Endothelial cell of umbilical vein (primary cell): ENCODE measurements around the gene THOC2. TPM values are rescaled to one million over a fixed set of nuclear protein-coding genes. Genes with fewer than 3 reads are reported as not detected.
"Not testable (repeated sequence)": the region's sequence is repeated elsewhere in the genome, so short reads cannot be mapped to it uniquely, and the experiment has no call there.

Experiments used
- BruUV-seq: library from RNA; stranded (reverse); fragments of 400-500 nt; replicated peaks from 2 replicates; lab custom pipeline; 2021; lab: Mats Ljungman, UMichigan
- CTCF ChIA-PET: fragments of 300-600, 350-600 bp; sonication (Branson Sonifier 250); formaldehyde crosslinking; loops from one replicate; lab custom pipeline; 2021; ENCODE audit warnings: antibody characterized with exemption, inconsistent platforms; lab: Charles Lee
- POLR2A ChIA-PET: fragments of 300-600, 350-600 bp; sonication (Branson Sonifier 250); formaldehyde crosslinking; loops from one replicate; lab custom pipeline; 2021; ENCODE audit warnings: antibody characterized with exemption, inconsistent platforms; lab: Charles Lee
- DNase-seq: peaks from one replicate; pipeline ENCODE4 v3.0.0-alpha.2; 2011; ENCODE audit warnings: low read depth, low spot score
- FAIRE-seq: peaks from 2 replicates; lab custom pipeline; 2011; peaks lifted over from hg19 to GRCh38; lab: Jason Lieb, UNC
- H2AFZ ChIP-seq: 2 replicates; pipeline ENCODE4 v1.6.0; 2012; ENCODE audit warnings: low read depth, low read length, control low read depth, inconsistent platforms
- H3K27ac ChIP-seq: 2 replicates; pipeline ENCODE4 v1.5.1; 2011; ENCODE audit warnings: low read depth, mild to moderate bottlenecking, control low read depth, low read length, moderate library complexity; ENCODE audit not compliant: insufficient read depth
- H3K27me3 ChIP-seq, 2 experiments: 2 replicates each; pipeline versions ENCODE4 v1.6.0 to v1.6.1; 2011; ENCODE audit warnings: low read length in 2 of 2, mixed read lengths in 1 of 2; ENCODE audit not compliant: control insufficient read depth in 2 of 2, insufficient read depth in 2 of 2
- H3K36me3 ChIP-seq, 2 experiments: 2 replicates in 1 of 2; 3 replicates in 1 of 2; pipeline ENCODE4 v1.5.1; 2011; ENCODE audit warnings: low read length in 2 of 2, mild to moderate bottlenecking in 1 of 2, moderate library complexity in 1 of 2; ENCODE audit not compliant: control insufficient read depth in 2 of 2, insufficient read depth in 2 of 2; ENCODE audit errors: extremely low read depth in 1 of 2
- H3K4me1 ChIP-seq: 3 replicates; pipeline ENCODE4 v1.5.1; 2011; ENCODE audit warnings: mild to moderate bottlenecking, low read length; ENCODE audit not compliant: control insufficient read depth, insufficient read depth; ENCODE audit errors: extremely low read depth
- H3K4me2 ChIP-seq: 2 replicates; pipeline ENCODE4 v1.6.1; 2011; ENCODE audit warnings: low read length, control low read depth, mixed read lengths; ENCODE audit not compliant: insufficient read depth
- H3K4me3 ChIP-seq, 3 experiments: fragments of 200-600 bp in 1 of 3; sonication (generic), shearing (Covaris generic) in 1 of 3; replicated peaks in 1 of 3; 2 replicates each; pipeline ENCODE4 v1.5.1; 2011 to 2016; ENCODE audit warnings: control low read depth in 3 of 3, low read length in 3 of 3, mild to moderate bottlenecking in 2 of 3, inconsistent platforms in 1 of 3, low read depth in 1 of 3, moderate library complexity in 1 of 3; ENCODE audit not compliant: insufficient read depth in 1 of 3
- H3K79me2 ChIP-seq: 2 replicates; pipeline ENCODE4 v1.6.0; 2012; ENCODE audit warnings: low read length, inconsistent platforms; ENCODE audit not compliant: control insufficient read depth, insufficient read depth
- H3K9ac ChIP-seq: replicated peaks from 2 replicates; pipeline ENCODE3; 2011; ENCODE audit warnings: low read length, control low read depth; ENCODE audit not compliant: insufficient read depth; ENCODE audit errors: extremely low read depth
- H3K9me1 ChIP-seq: replicated peaks from 3 replicates; pipeline ENCODE4 v1.6.0; 2011; ENCODE audit warnings: mild to moderate bottlenecking, low read length; ENCODE audit not compliant: control insufficient read depth, insufficient read depth; ENCODE audit errors: extremely low read depth
- H3K9me3 ChIP-seq: replicated peaks from 2 replicates; pipeline ENCODE4 v1.5.1; 2012; ENCODE audit warnings: low read length, inconsistent platforms; ENCODE audit not compliant: control insufficient read depth, insufficient read depth
- H4K20me1 ChIP-seq: replicated peaks from 2 replicates; pipeline ENCODE3; 2011; ENCODE audit warnings: mild to moderate bottlenecking, low read length; ENCODE audit not compliant: control insufficient read depth, insufficient read depth; ENCODE audit errors: extremely low read depth
- CTCF ChIP-seq, 2 donors: IDR thresholded peaks; 1 replicate in 1 of 2; 2 replicates in 1 of 2; pipeline ENCODE4 v1.5.1; 2011; ENCODE audit warnings: low read length in 2 of 2, mild to moderate bottlenecking in 2 of 2, moderate library complexity in 2 of 2, control low read depth in 1 of 2, inconsistent platforms in 1 of 2, low read depth in 1 of 2; ENCODE audit not compliant: insufficient read depth in 1 of 2; ENCODE audit errors: extremely low read depth in 1 of 2
- EZH2 ChIP-seq: IDR thresholded peaks from 2 replicates; pipeline ENCODE4 v1.6.1; 2012; ENCODE audit warnings: borderline replicate concordance, low read depth, mild to moderate bottlenecking, moderate library complexity, low read length, inconsistent platforms; ENCODE audit not compliant: severe bottlenecking
- FOS ChIP-seq: IDR thresholded peaks from 2 replicates; pipeline ENCODE4 v1.6.1; 2011; ENCODE audit warnings: mild to moderate bottlenecking, low read length, moderate library complexity, borderline replicate concordance; ENCODE audit not compliant: insufficient read depth
- GATA2 ChIP-seq: IDR thresholded peaks from 2 replicates; pipeline ENCODE4 v1.7.0; 2011; ENCODE audit warnings: low read depth, mild to moderate bottlenecking, moderate library complexity, mixed read lengths, low read length; ENCODE audit not compliant: insufficient read length, insufficient read depth
- JUN ChIP-seq: IDR thresholded peaks from 2 replicates; pipeline ENCODE4 v1.6.1; 2011; ENCODE audit warnings: borderline replicate concordance, low read depth; ENCODE audit not compliant: insufficient read length, insufficient read depth
- MAX ChIP-seq: IDR thresholded peaks from 2 replicates; pipeline ENCODE4 v1.6.1; 2011; ENCODE audit not compliant: insufficient read depth, insufficient read length
- MYC ChIP-seq: IDR thresholded peaks from one replicate; pipeline ENCODE4 v1.6.1; 2011; ENCODE audit warnings: mild to moderate bottlenecking, low read depth, low read length
- POLR2A ChIP-seq: IDR thresholded peaks from 2 replicates; pipeline ENCODE4 v1.6.1; 2012; ENCODE audit warnings: low read depth, mild to moderate bottlenecking, control low read depth, low read length
- POLR2AphosphoS5 ChIP-seq: IDR thresholded peaks from 2 replicates; pipeline ENCODE4 v1.6.1; 2012; ENCODE audit warnings: low read depth, mild to moderate bottlenecking, control low read depth, low read length, moderate library complexity; ENCODE audit not compliant: insufficient read depth
- dilution Hi-C: fragments of 300-500 bp; cut with MboI; formaldehyde crosslinking; loops from one replicate; pipeline ENCODE4 v1.15.0; 2019; ENCODE audit warnings: low sequenced_read_pairs; ENCODE audit not compliant: extremely low pct_ligation_motif_present
- intact Hi-C: fragments of 100-400 bp; cut with micrococcal nuclease; formaldehyde crosslinking; loops from one replicate; pipeline ENCODE4 v1.10.0; 2022
- polyA plus RNA-seq, 4 experiments: library from polyadenylated mRNA; depleted of rRNA in 3 of 4; stranded (reverse) in 3 of 4; unstranded in 1 of 4; fragments of >200 nt; gene quantifications; 2 replicates each; pipeline versions ENCODE4 v1.2.1 to v1.2.3, GENCODE V29; 2011 to 2012; ENCODE audit warnings: missing spikeins in 1 of 4
- total RNA-seq: library from RNA; stranded (reverse); gene quantifications from 2 replicates; pipeline ENCODE4 v1.2.3, GENCODE V29; 2021

The THOC2 gene
- total and polyA plus RNA-seq, 2 donors (not counting 3 experiments of a cell fraction or from before 2014, with no cell fraction given), result 26.0 to 72.9 TPM

- dilution Hi-C loops, H4K20me1 ChIP-seq, H3K27me3 ChIP-seq, DNase-seq, H3K4me3 ChIP-seq, POLR2A ChIA-PET, intact Hi-C loops, H3K9me3 ChIP-seq, H3K9me1 ChIP-seq, H3K4me1 ChIP-seq, FAIRE-seq, H3K4me2 ChIP-seq, H3K9ac ChIP-seq, H2AFZ ChIP-seq, H3K36me3 ChIP-seq, CTCF ChIA-PET, H3K27ac ChIP-seq, BruUV-seq, H3K79me2 ChIP-seq: not testable (repeated sequence)
Observed at GRCh38 chrX:123679733-123680460, 53.0 kb downstream of the THOC2 start.

- no peak for FAIRE-seq
- H3K9me1 ChIP-seq, result no peaks in the 10 kb centered on the region
- no peaks in the 10 kb centered on the region for H3K4me1 ChIP-seq
- BruUV-seq, result no TSS peak
- no peak overlapping the region for H3K4me3 ChIP-seq
- no peaks in the 10 kb centered on the region for H3K27me3 ChIP-seq
- no peaks in the 10 kb centered on the region for H4K20me1 ChIP-seq
- POLR2A ChIA-PET, result no interaction called here
- H3K4me2 ChIP-seq, result no peak overlapping the region
- no peak for DNase-seq
- H3K27ac ChIP-seq, result no peak overlapping the region
- H3K9me3 ChIP-seq, result no peaks in the 10 kb centered on the region
- H2AFZ ChIP-seq, result no peak overlapping the region
- no peak overlapping the region for H3K9ac ChIP-seq
- CTCF ChIA-PET, result no interaction called here
- no peaks in the 10 kb centered on the region for H3K36me3 ChIP-seq
- H3K79me2 ChIP-seq, result no peaks in the 10 kb centered on the region
- no peak for TF ChIP-seq POLR2A
- no peak for TF ChIP-seq CTCF (IDR thresholded peaks at IDR 0.05; ENCODE audit: extremely low read depth in 1 of 2, insufficient read depth in 1 of 2, low read depth in 1 of 2, low read length in 2 of 2)
- TF ChIP-seq MAX, result no peak
- TF ChIP-seq JUN, result no peak
- TF ChIP-seq GATA2, result no peak
- TF ChIP-seq EZH2, result no peak
- no peak for TF ChIP-seq POLR2AphosphoS5
- no peak for TF ChIP-seq FOS
- no peak for TF ChIP-seq MYC
- intact Hi-C loops, result no loop called here
- dilution Hi-C loops, result no loop called here
Observed at GRCh38 chrX:123675154-123675553, 57.7 kb downstream of the THOC2 start.
